Mucosa of descending colon (tissue), 3 donors: Measurements from ENCODE around the gene AFM. TPM values are rescaled to one million over a fixed set of nuclear protein-coding genes. Genes with fewer than 3 reads are reported as not detected.

ENCODE experiments used
- ATAC-seq: fragments of 200-7000 bp; cut with Tn5 transposase; one replicate; pipeline ENCODE4 v1.9.1; 2020; ENCODE audit warnings: mild to moderate bottlenecking, moderate library complexity
- DNase-seq, 3 donors: peaks; one replicate each; pipeline ENCODE4 v3.0.0-alpha.2; 2020
- H3K36me3 ChIP-seq: fragments of 200-600 bp; one replicate; pipeline ENCODE4 v1.8.0; 2021; ENCODE audit warnings: low read depth, mild to moderate bottlenecking
- H3K4me1 ChIP-seq: fragments of 200-600 bp; one replicate; pipeline ENCODE4 v1.8.0; 2021; ENCODE audit warnings: low read depth, mild to moderate bottlenecking
- H3K4me3 ChIP-seq: fragments of 200-600 bp; one replicate; pipeline ENCODE4 v1.8.0; 2021; ENCODE audit warnings: mild to moderate bottlenecking
- H3K9me3 ChIP-seq: fragments of 200-600 bp; one replicate; pipeline ENCODE4 v1.8.0; 2021; ENCODE audit warnings: mild to moderate bottlenecking
- CTCF ChIP-seq: fragments of 200-600 bp; IDR thresholded peaks from one replicate; pipeline ENCODE4 v1.8.0; 2022; ENCODE audit warnings: antibody characterized with exemption, mild to moderate bottlenecking
- intact Hi-C, 2 donors: fragments of 100-400 bp; cut with DNase I in 1 of 2; cut with micrococcal nuclease in 1 of 2; formaldehyde crosslinking; loops; one replicate each; pipeline versions ENCODE4 v1.11.0 to v1.11.1; 2022; cut with DNase I, micrococcal nuclease
- total RNA-seq, 3 donors: library from RNA; stranded (reverse); fragmentation: NEBNext Ultra II Directional in 2 of 3; extraction: Animal tissue kit (Norgen Biotek cat#: 25700) in 2 of 3; gene quantifications; one replicate each; pipeline versions ENCODE4 v1.2.1 to v1.2.4, GENCODE V29; 2021 to 2023
- donor health status: DM: no; HTN: no; CAD: no; lungs with moderate emphysema.
- donor health status: DM: no; HTN: no; CAD: no.
- donor health status: DM: no; HTN: yes; CAD: no.

Gene AFM
- total RNA-seq, 3 donors from 2014 or later = not detected

GRCh38 chr4:73470728-73471127 lies 10.8 kb upstream of the AFM start:
- no peaks in the 10 kb centered on the region for H3K4me1 ChIP-seq
- no peak for TF ChIP-seq CTCF
- DNase-seq = no peak
- ATAC-seq = no peak
- no peaks in the 10 kb centered on the region for H3K36me3 ChIP-seq
- intact Hi-C loops = no loop called here
- peaks cover 5% of the 10 kb centered on the region for H3K9me3 ChIP-seq
- H3K4me3 ChIP-seq = no peak overlapping the region

DNA sequence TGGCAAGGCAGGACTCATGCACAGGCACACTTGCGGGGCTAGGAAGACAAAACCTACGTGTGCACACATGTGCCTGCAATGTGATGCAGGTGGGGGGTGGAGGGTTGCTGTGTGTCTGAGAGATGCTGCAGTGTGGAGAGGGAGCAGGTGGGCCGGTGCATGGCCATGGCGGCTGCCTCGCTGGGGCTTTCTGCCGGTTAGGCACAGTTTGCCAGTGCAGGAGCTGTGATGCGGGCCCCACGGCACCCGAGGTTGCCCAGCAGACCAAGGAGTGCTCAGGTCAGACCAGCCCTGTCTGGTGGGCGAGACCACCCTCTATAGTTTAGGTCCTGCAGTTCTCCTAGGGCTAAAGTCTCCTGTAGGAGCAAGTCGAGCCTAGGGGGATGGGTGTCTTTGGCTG lies 4.4 kb upstream of the AFM start:
- intact Hi-C loops = no loop called here
- ATAC-seq = no peak

DNA sequence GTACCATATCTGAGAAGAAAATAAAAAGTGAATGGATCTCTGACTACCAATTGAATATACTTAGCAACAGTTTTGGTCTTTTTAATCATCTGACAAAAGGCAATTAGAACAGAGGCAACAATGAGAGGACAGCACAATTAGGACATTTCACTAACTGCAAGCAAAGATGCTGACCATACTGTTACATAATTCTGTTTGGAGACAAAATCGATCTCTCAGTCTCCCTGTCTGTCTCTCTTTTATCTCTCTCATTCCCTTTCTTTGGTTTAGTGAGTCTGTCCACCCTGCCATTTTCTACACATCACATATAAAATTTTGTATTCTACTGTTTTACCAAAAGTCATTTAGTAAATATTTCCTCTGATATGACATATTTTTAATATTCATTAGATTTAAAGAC lies 2.2 kb upstream of the AFM start:
- intact Hi-C loops = no loop called here
- TF ChIP-seq CTCF = no peak

More for the DNA sequence above, 4.4 kb upstream of the AFM start:
- Histone ChIP-seq H3K36me3 (no peaks in the 10 kb centered on the region), H3K4me3 (no peak overlapping the region), H3K9me3 (peaks cover 5% of the 10 kb centered on the region), H3K4me1 (no peaks in the 10 kb centered on the region)
- no peak for TF ChIP-seq CTCF
- DNase-seq = no peak

GRCh38 chr4:73485085-73485484 lies 3.5 kb downstream of the AFM start:
- H3K36me3 ChIP-seq = no peaks in the 10 kb centered on the region
- H3K4me3 ChIP-seq = no peak overlapping the region
- no peaks in the 10 kb centered on the region for H3K4me1 ChIP-seq
- ATAC-seq = no peak
- no peaks in the 10 kb centered on the region for H3K9me3 ChIP-seq
- no peak for TF ChIP-seq CTCF
- intact Hi-C loops = no loop called here
- DNase-seq = no peak

More for the DNA sequence above, 2.2 kb upstream of the AFM start:
- Histone ChIP-seq H3K4me3 (no peak overlapping the region), H3K9me3 (peaks cover 5% of the 10 kb centered on the region), H3K36me3 (no peaks in the 10 kb centered on the region), H3K4me1 (no peaks in the 10 kb centered on the region)
- no peak for ATAC-seq
- no peak for DNase-seq

DNA sequence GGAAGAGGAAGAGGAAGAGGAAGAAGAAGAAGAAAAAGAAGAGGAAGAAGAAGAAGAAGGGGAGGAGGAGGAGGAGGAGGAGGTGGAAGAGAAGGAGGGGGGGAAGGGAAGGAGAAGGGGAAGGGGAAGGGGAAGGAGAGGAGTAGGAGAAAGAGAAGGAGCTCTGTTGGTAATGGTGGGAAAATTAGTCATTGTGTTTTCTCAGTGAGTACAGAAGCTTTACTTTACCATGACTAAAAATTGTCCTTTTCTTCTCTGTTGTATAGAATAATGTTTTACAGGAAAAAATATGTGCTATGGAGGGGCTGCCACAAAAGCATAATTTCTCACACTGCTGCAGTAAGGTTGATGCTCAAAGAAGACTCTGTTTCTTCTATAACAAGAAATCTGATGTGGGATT lies 4.1 kb downstream of the AFM start:
- Histone ChIP-seq H3K4me1 (no peaks in the 10 kb centered on the region), H3K4me3 (no peak overlapping the region), H3K9me3 (no peaks in the 10 kb centered on the region), H3K36me3 (no peaks in the 10 kb centered on the region)
- ATAC-seq = no peak
- DNase-seq = no peak
- TF ChIP-seq CTCF = no peak
- intact Hi-C loops = no loop called here

- no peak overlapping the region for H3K4me3 ChIP-seq
- H3K9me3 ChIP-seq = no peaks in the 10 kb centered on the region
- no peak for TF ChIP-seq CTCF
- DNase-seq = no peak
- H3K4me1 ChIP-seq = no peaks in the 10 kb centered on the region
- H3K36me3 ChIP-seq = no peaks in the 10 kb centered on the region
- intact Hi-C loops = no loop called here
- ATAC-seq = no peak
Observed at GRCh38 chr4:73486497-73486896, 5.0 kb downstream of the AFM start.
